Muscle of back (tissue), 11 donors: ENCODE results near the gene HS6ST2. TPM values are rescaled to one million over a fixed set of nuclear protein-coding genes. Genes with fewer than 3 reads are reported as not detected.
A peak's percentile ranks its signal among the peaks of the same experiment; 100 is the strongest.

ENCODE experiments used
- DNase-seq, 3 donors: peaks; one replicate each; pipeline versions ENCODE4 v3.0.0 to v3.0.0-alpha.2; 2013
- polyA plus RNA-seq, 10 donors: library from polyadenylated mRNA; unstranded; fragments of 120-200 nt; gene quantifications; one replicate each; pipeline ENCODE4 v1.2.1, GENCODE V29; 2013; ENCODE audit not compliant: insufficient read length in 10 of 10

The HS6ST2 gene
- polyA plus RNA-seq, 10 donors: 33.9 to 56.6 (median 44.2) TPM

- DNase-seq: no peak
Measured at GRCh38 chrX:132744470-132744869, 214.0 kb downstream of the HS6ST2 start.

GRCh38 chrX:132743086-132743485, 215.3 kb downstream of the HS6ST2 start:
- DNase-seq: no peak

DNA sequence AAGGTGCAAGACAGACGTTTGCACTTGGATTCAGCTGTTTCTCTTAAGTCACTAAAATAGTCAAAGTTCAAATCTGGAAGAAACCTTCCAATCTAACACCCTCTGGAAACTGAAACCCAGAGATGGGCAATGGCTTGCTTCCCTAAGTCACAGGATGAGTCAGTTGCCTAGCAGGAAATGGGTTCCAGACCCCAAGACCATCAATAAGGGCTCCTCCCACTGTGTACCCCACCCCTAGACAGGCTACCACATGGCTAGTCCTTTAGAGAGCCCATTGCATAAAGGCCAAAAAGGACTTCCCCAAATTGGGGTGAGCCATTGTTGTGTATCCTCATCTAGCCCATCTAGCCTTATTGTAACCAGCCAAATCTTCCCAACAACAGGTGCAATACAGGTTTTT, 216.2 kb downstream of the HS6ST2 start:
- no peak for DNase-seq

DNA sequence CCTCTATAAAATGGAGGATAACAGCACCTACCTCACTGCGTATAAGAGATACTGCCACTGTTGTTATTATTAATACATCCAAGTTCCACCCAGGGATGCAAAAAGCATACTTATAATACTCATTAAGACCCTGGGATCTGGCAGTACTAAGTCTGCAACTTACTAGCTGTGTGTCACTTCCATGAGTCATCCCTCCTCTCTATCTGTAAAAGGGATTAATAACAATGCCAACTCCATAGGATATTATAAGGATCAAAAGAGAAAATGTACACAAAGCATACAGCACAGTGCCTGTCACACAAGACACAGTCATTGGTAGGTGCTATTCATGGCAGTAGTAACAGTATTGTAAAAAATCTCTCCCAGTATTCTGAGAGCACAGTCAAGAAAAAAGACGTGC, 216.7 kb downstream of the HS6ST2 start:
- DNase-seq: no peak

DNA sequence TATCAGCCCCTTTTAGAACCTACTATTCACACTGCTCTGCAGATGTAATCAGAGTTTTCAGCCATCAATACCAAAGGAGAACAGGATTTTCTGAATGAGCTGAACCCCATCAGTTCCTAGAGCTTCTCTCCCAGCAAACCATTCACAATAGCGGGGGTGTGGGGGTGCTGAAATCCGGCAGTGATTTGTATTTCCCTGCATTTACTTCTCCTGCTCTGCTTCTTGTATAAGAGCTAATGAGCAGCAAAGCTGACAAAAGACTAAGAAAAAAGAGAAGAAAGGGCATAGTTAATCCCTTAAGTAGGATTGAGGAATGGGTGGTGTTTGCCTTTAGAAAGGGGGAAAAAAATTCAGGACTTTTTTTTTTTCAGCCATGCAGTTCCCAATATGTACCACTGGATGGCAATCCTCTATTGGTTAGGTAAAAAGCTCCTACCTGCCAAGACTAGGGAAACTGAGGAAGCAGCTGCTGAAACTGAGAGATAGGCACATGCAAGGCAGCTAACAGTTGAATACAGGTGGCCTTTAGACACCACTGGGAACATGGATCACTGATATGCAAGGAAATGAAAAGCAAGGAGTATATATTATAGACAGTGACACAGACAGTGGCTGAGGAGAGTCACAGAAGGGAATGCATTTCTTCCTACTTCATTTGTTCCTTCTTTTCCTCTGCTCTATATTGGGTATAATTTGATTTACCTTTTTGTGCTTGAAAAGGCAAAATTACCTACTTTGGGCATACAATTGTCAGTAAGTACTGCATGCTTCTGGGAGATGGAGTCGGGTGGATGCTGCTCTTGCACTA, 217.9 kb downstream of the HS6ST2 start:
- DNase-seq: no peak

DNA sequence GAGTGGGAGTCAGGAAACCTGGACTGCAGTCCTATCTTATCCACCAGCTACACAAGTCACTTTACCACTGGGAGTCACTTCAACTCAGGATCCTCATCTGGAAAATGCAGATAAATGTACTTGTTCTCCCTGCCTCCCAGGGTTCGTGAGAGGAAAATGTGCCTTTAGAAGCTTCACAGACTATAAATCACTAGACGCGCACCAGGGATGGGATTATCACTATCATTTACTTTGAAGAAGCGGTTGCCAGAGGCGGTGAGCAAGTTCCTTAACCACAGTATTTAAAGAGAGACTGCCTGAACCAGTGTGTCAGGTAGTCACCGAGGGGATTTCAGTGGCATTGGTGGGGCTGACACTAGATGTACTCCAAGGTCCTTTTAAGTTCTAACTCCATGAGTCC, 219.5 kb downstream of the HS6ST2 start:
- no peak for DNase-seq

GRCh38 chrX:132737743-132738142, 220.7 kb downstream of the HS6ST2 start:
- DNase-seq: no peak

- DNase-seq: no peak
Measured at GRCh38 chrX:132732236-132732635, 226.2 kb downstream of the HS6ST2 start.

- no peak for DNase-seq
Measured at GRCh38 chrX:132730726-132731125, 227.7 kb downstream of the HS6ST2 start.

- no peak for DNase-seq
Measured at GRCh38 chrX:132730266-132730665, 228.2 kb downstream of the HS6ST2 start.

GRCh38 chrX:132728296-132728695, 230.1 kb downstream of the HS6ST2 start:
- DNase-seq: no peak

- DNase-seq: no peak
Measured at GRCh38 chrX:132718431-132718958, 239.9 kb downstream of the HS6ST2 start.

DNA sequence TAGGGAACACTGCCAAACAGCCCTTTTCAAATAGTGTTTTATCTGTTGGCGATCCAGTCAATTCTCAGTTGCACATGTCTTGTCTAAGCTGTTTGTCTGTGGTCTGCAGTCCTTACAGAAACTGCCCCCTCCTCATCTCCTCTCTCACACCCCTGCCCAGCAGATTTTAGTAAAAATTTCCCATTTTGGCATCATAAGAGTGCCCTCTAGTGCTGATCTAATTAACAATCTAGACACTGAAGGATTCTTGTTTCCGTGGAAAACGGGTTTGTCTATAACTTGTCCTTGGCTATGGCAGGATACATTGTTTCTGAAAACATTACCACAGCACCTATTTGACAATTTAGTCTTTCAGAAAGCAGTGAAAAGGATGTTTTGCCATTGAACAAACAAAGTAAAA, 242.4 kb downstream of the HS6ST2 start:
- no peak for DNase-seq

DNA sequence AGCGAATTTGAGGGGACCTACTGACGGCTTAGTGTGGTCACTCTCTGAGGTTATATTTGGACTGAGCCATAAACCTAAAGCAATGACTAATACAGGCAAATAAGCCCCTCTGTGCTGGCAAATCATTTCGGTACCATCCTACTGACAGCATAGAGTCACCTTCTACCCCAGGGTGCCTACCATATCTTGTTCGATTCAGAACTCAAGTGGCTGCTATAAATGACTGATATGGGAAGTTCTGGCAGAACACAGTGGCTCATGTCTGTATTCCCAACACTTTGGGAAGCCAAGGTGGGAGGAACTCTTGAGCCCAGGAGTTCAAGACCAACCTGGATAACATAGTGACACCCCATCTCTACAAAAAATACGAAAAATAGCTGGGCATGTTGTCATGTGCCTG, 243.5 kb downstream of the HS6ST2 start:
- no peak for DNase-seq

DNA sequence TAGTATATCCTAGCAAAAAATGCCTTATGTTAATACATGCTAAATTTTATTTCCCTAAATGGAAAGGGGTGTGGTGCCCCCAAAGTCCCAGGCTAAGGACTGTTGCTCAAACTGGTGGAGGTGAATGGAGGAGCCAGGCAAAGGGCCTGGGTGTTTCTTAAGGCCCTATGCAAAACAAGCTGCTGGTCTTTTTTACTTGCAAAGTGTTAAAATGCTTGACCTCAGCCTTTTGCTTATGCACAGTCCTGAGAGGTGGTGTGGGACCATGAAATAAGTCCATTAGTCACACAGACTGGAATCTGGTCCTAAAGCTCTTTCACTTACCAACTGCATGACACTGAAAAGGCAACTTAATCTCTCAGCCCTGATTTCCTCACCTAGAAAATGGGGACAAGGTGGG, 246.1 kb downstream of the HS6ST2 start:
- DNase-seq: no peak

GRCh38 chrX:132710656-132711155, 247.7 kb downstream of the HS6ST2 start:
- DNase-seq: peak in 1 of 3 donors; percentile 15

DNA sequence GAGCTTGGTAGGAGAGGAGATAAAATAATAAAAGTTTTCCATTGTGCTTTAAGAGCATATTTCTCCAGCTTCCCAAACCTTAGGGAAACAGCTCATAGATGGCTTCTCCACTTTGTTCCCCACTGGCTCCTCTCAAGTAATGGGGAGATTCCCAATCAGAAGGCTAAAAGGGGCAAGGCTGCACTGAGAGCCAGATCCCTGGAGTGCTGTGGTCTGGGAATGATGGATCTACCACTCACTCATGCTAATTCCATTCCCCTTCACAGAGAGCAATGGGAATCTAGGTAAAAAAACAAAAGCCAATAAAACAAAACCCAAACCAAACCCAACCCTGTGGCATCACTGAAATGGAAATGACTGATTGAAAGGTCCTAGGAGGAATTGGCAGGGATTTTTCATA, 249.9 kb downstream of the HS6ST2 start:
- no peak for DNase-seq

DNA sequence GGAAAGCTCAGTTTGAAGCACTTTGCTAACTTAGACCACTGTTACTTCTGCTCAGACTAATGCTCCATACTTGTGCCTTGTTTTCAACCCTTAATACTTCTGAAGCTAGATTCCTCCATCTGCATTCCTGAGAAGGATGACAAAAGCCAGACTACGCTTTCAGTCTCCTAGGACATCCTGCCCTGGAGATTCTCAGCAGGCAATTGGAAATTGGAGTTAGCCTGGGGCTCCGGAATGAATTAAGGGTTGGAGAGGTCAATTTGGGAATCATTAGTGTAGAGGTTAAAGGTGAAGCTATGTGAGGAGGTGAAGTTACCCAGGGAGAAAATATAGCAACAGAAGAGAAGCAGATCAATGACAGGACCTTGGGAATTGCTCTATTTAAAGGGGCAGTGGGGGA, 253.7 kb downstream of the HS6ST2 start:
- DNase-seq: no peak

DNA sequence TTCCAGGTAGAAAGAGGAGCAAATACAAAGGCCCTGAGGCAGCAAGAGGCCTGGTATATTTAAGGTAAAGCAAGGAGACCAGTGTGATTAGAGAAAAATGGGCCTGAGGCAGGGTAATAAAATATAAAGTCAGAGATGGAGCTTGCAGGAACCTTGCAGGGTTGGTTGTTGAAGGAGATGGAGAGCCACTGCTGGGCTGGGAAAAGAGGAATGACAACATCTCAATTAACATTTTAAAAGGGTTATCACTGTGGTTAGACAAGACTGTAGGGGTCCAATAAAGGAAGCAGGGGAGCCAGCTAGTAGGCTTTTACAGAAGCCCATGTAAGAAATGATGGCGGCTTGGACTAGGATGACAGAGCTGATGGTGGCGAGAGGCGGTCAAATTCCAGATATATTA, 264.0 kb downstream of the HS6ST2 start:
- DNase-seq: no peak

- no peak for DNase-seq
Measured at GRCh38 chrX:132692526-132692925, 265.9 kb downstream of the HS6ST2 start.

- DNase-seq: no peak
Measured at GRCh38 chrX:132692066-132692465, 266.4 kb downstream of the HS6ST2 start.

GRCh38 chrX:132689612-132690563, 268.5 kb downstream of the HS6ST2 start:
- DNase-seq: peak in 1 of 3 donors; percentile 16
